Neural cell (in vitro differentiated cells): ENCODE data around the gene NCKAP1. TPM values are rescaled to one million over a fixed set of nuclear protein-coding genes. Genes with fewer than 3 reads are reported as not detected.

Experiments
- H2AFZ ChIP-seq: fragments of 200-600, 300-800 bp; sonication (generic), shearing (Covaris generic); 2 replicates; pipeline ENCODE4 v1.6.0; 2014; ENCODE audit warnings: low read depth, mild to moderate bottlenecking, antibody characterized with exemption, low read length, moderate library complexity
- H3F3A ChIP-seq: fragments of 200-600 bp; shearing (Covaris generic); 2 replicates; pipeline ENCODE4 v1.6.1; 2016; ENCODE audit warnings: mild to moderate bottlenecking, moderate library complexity, mixed read lengths, antibody characterized with exemption, low read length; ENCODE audit not compliant: insufficient read depth, poor library complexity, severe bottlenecking
- H3K27ac ChIP-seq: fragments of 200-600, 300-800 bp; sonication (generic), shearing (Covaris generic); 2 replicates; pipeline ENCODE4 v1.5.1; 2014; ENCODE audit warnings: mild to moderate bottlenecking, low read length, moderate library complexity
- H3K27me3 ChIP-seq: fragments of 300-800, 200-600 bp; sonication (generic), shearing (Covaris generic); 2 replicates; pipeline ENCODE4 v1.6.0; 2014; ENCODE audit warnings: mild to moderate bottlenecking, low read depth, low read length, moderate library complexity; ENCODE audit not compliant: insufficient read depth
- H3K36me3 ChIP-seq: fragments of 300-800, 200-600 bp; sonication (generic), shearing (Covaris generic); 2 replicates; pipeline ENCODE4 v1.5.1; 2014; ENCODE audit warnings: mild to moderate bottlenecking, antibody characterized with exemption, low read length, moderate library complexity; ENCODE audit not compliant: insufficient read depth
- H3K4me2 ChIP-seq: fragments of 300-800, 200-600 bp; sonication (generic), shearing (Covaris generic); 2 replicates; pipeline ENCODE4 v1.6.0; 2014; ENCODE audit warnings: mild to moderate bottlenecking, low read length
- H3K4me3 ChIP-seq: fragments of 300-800, 200-600 bp; sonication (generic), shearing (Covaris generic); 2 replicates; pipeline ENCODE4 v1.5.1; 2014; ENCODE audit warnings: mild to moderate bottlenecking, low read length, moderate library complexity
- H3K79me2 ChIP-seq: fragments of 200-600 bp; shearing (Covaris generic); replicated peaks from 2 replicates; pipeline ENCODE4 v1.6.0; 2014; ENCODE audit warnings: mild to moderate bottlenecking, low read length, moderate library complexity; ENCODE audit not compliant: insufficient read depth
- H3K9ac ChIP-seq: fragments of 300-800, 200-600 bp; sonication (generic), shearing (Covaris generic); 2 replicates; pipeline ENCODE4 v1.6.1; 2016; ENCODE audit warnings: mild to moderate bottlenecking, low read length, mixed read lengths
- H3K9me2 ChIP-seq: fragments of 200-600 bp; shearing (Covaris generic); 2 replicates; pipeline ENCODE4 v1.6.1; 2016; ENCODE audit warnings: mild to moderate bottlenecking, low read length, mixed read lengths; ENCODE audit not compliant: insufficient read depth
- H3K9me3 ChIP-seq: fragments of 200-600, 300-800 bp; sonication (generic), shearing (Covaris generic); 2 replicates; pipeline ENCODE4 v1.6.1; 2016; ENCODE audit warnings: mild to moderate bottlenecking, mixed run types, low read length, moderate library complexity, mixed read lengths
- H4K20me1 ChIP-seq: fragments of 200-600 bp; shearing (Covaris generic); 2 replicates; pipeline ENCODE4 v1.6.1; 2016; ENCODE audit warnings: mild to moderate bottlenecking, mixed run types; ENCODE audit not compliant: insufficient read depth
- CTCF ChIP-seq: fragments of 450-650 bp; IDR thresholded peaks from 2 replicates; pipeline ENCODE4 v1.5.1; 2014; ENCODE audit warnings: antibody characterized with exemption, mild to moderate bottlenecking, moderate library complexity; ENCODE audit not compliant: poor library complexity, severe bottlenecking
- EP300 ChIP-seq: fragments of 450-650 bp; conservative IDR thresholded peaks from 2 replicates; pipeline ENCODE4 v1.6.1; 2014; ENCODE audit warnings: antibody characterized with exemption, mild to moderate bottlenecking, moderate library complexity; ENCODE audit not compliant: poor library complexity, severe bottlenecking
- EZH2 ChIP-seq: fragments of 200-600, 300-800 bp; shearing (Covaris generic), sonication (generic); IDR thresholded peaks from 2 replicates; pipeline ENCODE4 v1.6.1; 2014; ENCODE audit warnings: antibody characterized with exemption, low read length, borderline replicate concordance, mild to moderate bottlenecking; ENCODE audit not compliant: insufficient read depth, poor library complexity, severe bottlenecking
- MXI1 ChIP-seq: fragments of 450-650 bp; conservative IDR thresholded peaks from 2 replicates; pipeline ENCODE4 v1.6.1; 2014; ENCODE audit warnings: antibody characterized with exemption, mild to moderate bottlenecking; ENCODE audit not compliant: poor library complexity, severe bottlenecking
- POLR2AphosphoS5 ChIP-seq: IDR thresholded peaks from 2 replicates; pipeline ENCODE4 v1.6.1; 2012
- RAD21 ChIP-seq: fragments of 450-650 bp; conservative IDR thresholded peaks from 2 replicates; pipeline ENCODE4 v1.6.1; 2014; ENCODE audit warnings: antibody characterized with exemption, mild to moderate bottlenecking, moderate library complexity
- REST ChIP-seq: IDR thresholded peaks from 2 replicates; pipeline ENCODE4 v1.6.1; 2012; ENCODE audit warnings: borderline replicate concordance
- SMC3 ChIP-seq: fragments of 450-650 bp; conservative IDR thresholded peaks from 2 replicates; pipeline ENCODE4 v1.6.1; 2014; ENCODE audit warnings: antibody characterized with exemption, mild to moderate bottlenecking, moderate library complexity; ENCODE audit not compliant: poor library complexity
- TAF1 ChIP-seq: IDR thresholded peaks from 2 replicates; pipeline ENCODE4 v1.6.1; 2012; ENCODE audit warnings: low read depth
- polyA plus RNA-seq: library from polyadenylated mRNA; depleted of rRNA; stranded (reverse); fragments of >200 nt; gene quantifications from 2 replicates; pipeline ENCODE4 v1.2.3, GENCODE V29; 2014

Gene NCKAP1
- polyA plus RNA-seq, 1 donor from 2014 or later, result 124 TPM

GRCh38 chr2:183070942-183071844 is 32.9 kb upstream of the NCKAP1 start:
- no peaks in the 10 kb centered on the region for H4K20me1 ChIP-seq
- H3K79me2 ChIP-seq, result no peaks in the 10 kb centered on the region
- H3K4me3 ChIP-seq, result no peak overlapping the region
- H3K27ac ChIP-seq, result no peak overlapping the region
- peaks cover 4% of the 10 kb centered on the region for H3K9me3 ChIP-seq
- no peak overlapping the region for H2AFZ ChIP-seq
- no peak overlapping the region for H3K9ac ChIP-seq
- no peaks in the 10 kb centered on the region for H3K27me3 ChIP-seq
- no peaks in the 10 kb centered on the region for H3F3A ChIP-seq
- no peak overlapping the region for H3K4me2 ChIP-seq
- H3K36me3 ChIP-seq, result no peaks in the 10 kb centered on the region
- no peak for TF ChIP-seq SMC3
- TF ChIP-seq RAD21, result no peak
- TF ChIP-seq MXI1, result no peak
- TF ChIP-seq REST, result no peak
- TF ChIP-seq CTCF, result no peak
- TF ChIP-seq EP300, result no peak
- no peak for TF ChIP-seq EZH2
- no peak for TF ChIP-seq POLR2AphosphoS5
- no peak for TF ChIP-seq TAF1
- H3K9me2 ChIP-seq, result no peaks in the 10 kb centered on the region

- Histone ChIP-seq H4K20me1 (no peaks in the 10 kb centered on the region), H3K27me3 (no peaks in the 10 kb centered on the region), H3K79me2 (no peaks in the 10 kb centered on the region), H2AFZ (no peak overlapping the region), H3K4me3 (no peak overlapping the region), H3K4me2 (no peak overlapping the region), H3K36me3 (no peaks in the 10 kb centered on the region), H3K9me3 (peaks cover 4% of the 10 kb centered on the region), H3K27ac (no peak overlapping the region), H3K9ac (no peak overlapping the region), H3K9me2 (no peaks in the 10 kb centered on the region), H3F3A (no peaks in the 10 kb centered on the region)
- TF ChIP-seq EP300, result no peak
- TF ChIP-seq EZH2, result no peak
- no peak for TF ChIP-seq REST
- TF ChIP-seq POLR2AphosphoS5, result no peak
- no peak for TF ChIP-seq MXI1
- TF ChIP-seq SMC3, result no peak
- TF ChIP-seq TAF1, result no peak
- TF ChIP-seq CTCF, result no peak
- no peak for TF ChIP-seq RAD21
Observed at GRCh38 chr2:183069174-183069573, 30.9 kb upstream of the NCKAP1 start.
